Hematopoietic multipotent progenitor cell treated with erythropoietin and hydrocortisone succinate and interleukin-3 and kit ligand, for 6 days (in vitro differentiated cells): ENCODE data around the gene MYLK.
A peak's percentile ranks its signal among the peaks of the same experiment; 100 is the strongest.
"Not testable (repeated sequence)": the region's sequence is repeated elsewhere in the genome, so short reads cannot be mapped to it uniquely, and the experiment has no call there.

Source experiments
- DNase-seq: peaks from one replicate; pipeline ENCODE4 v3.0.0-alpha.2; 2015

The MYLK gene

GRCh38 chr3:123610331-123610730 is 273.8 kb downstream of the MYLK start:
- DNase-seq: peak; percentile 21

- no peak for DNase-seq
Observed at GRCh38 chr3:123609063-123609462, 275.1 kb downstream of the MYLK start.

DNA sequence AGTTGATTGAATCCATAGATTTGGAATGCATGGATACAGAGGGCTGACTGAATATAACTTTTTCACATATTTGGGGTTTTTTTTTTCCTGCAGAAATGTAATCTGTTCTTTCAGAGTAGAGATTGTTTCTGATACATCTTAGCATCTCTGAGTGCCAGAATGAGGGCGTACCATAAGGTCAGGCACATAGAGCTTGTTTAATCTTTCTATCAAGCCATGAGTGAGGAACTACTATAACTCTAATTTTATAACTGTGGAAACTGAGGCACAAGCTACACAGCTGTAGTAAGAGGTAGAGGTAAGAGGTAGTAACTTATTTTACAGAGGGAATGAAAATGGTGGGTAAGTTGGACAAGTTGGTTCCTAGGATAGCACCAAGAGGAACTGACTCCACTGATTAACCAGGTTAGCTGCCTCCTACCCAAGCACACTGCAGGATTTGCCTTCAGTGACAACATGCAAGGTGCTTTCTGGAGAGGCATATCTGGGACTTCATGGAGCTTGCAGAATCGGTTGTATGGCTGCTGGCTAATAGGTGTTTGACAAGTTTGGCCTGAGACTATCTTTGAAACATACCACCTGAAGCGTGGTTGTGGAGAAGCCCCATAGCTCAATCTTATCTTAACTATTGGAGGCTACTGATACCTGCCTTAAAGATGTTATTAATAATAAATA is 275.7 kb downstream of the MYLK start:
- DNase-seq: no peak

- no peak for DNase-seq
Observed at GRCh38 chr3:123606527-123606926, 277.6 kb downstream of the MYLK start.

DNA sequence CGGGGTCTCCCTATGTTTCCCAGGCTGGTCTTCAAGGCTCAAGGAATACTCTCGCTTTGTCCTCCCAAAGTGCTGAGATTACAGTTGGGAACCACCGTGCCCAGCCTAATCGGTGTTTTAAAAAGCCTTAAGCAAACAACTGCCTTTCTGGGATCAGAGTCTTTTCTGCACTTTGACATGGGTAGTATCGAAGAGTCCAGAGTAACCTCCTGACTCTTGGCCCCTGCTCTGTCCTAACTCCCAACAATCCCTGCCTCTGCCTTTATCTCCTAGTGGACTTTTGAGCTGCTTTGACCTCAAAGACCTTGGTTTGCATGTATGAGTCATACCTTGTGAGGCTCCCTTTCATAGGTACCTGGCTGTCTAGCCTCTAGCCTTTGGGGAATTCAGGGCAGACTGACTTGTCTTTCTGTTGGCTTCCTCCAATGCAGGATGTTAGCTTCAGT is 278.3 kb downstream of the MYLK start:
- DNase-seq: no peak

GRCh38 chr3:123603153-123603552 is 281.0 kb downstream of the MYLK start:
- not testable (repeated sequence) for DNase-seq

DNA sequence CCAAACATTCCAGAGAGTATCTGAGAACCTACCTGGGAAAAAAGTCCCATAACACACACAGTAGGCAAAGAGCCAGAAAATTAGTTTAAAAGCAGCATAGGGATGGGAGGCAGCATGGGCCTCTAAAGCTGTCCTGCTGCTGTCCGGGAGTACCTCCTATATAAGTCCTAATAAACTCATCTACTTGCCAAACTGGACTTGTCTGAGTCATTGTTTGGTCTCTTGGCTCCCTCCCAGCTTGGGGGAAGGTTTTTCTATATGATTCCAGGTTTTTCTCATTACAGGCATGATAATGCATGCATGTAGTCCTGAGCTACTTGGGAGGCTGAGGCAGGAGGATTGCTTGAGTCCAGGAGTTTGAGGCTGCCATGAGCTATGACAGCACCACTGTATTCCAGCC is 281.8 kb downstream of the MYLK start:
- DNase-seq: peak; percentile 73

GRCh38 chr3:123600863-123601262 is 283.3 kb downstream of the MYLK start:
- DNase-seq: peak; percentile 84

GRCh38 chr3:123597561-123597960 is 286.6 kb downstream of the MYLK start:
- no peak for DNase-seq

DNA sequence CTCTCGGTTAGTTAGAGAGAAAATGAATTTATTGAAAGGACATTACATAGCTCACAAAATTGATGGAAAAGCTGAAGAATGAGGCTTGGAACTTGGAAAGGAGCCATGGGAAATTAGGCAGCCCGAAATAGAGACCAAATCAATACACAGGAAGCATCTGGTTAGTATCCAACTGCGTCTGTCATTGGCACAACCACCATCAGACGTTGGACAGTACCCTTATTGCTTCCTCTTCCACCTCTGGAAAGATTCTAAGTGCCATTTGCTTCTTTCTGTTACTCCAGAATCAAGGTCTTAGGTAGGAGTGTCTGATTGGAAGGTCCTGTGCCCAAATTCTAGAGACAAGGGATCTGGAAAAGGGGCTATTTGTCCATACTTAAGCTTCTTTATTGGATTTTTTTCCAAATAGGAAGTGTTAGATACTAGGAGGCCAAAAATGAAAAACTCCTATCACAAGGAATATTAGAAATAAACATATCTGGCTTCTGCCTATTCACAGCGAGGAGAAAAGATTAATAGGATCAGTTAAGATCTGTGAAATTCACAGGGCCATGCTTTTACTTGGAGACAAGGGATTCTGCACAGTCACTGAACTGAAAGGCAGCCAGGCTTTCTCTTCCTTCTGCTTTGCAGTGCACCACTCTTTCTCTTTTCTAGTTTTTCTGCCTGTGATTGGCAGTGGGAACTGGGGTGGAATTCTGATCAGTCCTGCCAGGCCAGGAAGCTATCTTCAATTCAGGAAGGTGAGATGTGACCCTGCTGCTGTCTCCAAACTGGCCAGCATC is 288.5 kb downstream of the MYLK start:
- DNase-seq: peak; percentile 31

- no peak for DNase-seq
Observed at GRCh38 chr3:123593381-123593780, 290.8 kb downstream of the MYLK start.

- no peak for DNase-seq
Observed at GRCh38 chr3:123590685-123591450, 293.3 kb downstream of the MYLK start.

- peak; percentile 20 for DNase-seq
Observed at GRCh38 chr3:123587401-123587800, 296.7 kb downstream of the MYLK start.

DNA sequence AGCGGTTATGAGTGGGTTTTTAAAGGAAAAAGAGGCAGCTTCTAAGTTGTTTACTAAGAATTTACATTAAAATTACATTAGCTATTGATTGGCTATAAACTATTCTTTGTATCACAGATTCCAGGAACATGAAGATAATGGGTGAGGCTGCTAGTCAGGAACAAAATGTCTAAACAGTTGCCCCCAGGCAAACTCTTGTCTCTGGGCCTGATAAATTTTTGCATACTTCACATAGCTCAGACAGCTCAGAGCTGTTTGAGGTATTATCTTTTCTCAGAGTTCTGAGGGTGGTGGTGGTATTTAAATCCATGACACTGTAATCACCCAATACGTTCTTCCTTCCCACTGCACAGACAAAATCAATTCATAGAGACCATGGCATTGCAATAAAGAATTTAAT is 297.2 kb downstream of the MYLK start:
- peak; percentile 53 for DNase-seq

DNA sequence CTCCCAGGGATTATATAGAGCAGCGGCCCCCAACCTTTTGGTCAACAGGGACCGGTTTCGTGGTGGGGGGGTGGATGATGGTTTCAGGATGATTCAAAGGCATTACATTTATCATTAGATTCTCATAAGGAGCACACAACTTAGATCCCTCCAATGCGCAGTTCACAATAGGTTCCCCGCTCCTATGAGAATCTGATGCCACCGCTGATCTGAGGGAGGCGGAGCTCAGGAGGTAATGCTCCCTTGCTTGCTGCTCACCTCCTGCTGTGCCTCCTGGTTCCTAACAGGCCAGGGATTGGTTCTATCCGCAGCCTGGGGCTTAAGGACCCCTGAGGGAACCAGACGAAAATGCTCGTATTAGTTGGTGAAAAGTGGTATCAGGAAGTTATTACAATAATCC is 298.0 kb downstream of the MYLK start:
- DNase-seq: peak; percentile 87

- peak; percentile 99 for DNase-seq
Observed at GRCh38 chr3:123584988-123585937, 298.9 kb downstream of the MYLK start, which contains the start of gene HACD2. HACD2 (minus strand) TSS chr3:123585053; CDS start chr3:123585027, 26 bp downstream.

GRCh38 chr3:123584284-123584987 is 299.7 kb downstream of the MYLK start:
- no peak for DNase-seq

DNA sequence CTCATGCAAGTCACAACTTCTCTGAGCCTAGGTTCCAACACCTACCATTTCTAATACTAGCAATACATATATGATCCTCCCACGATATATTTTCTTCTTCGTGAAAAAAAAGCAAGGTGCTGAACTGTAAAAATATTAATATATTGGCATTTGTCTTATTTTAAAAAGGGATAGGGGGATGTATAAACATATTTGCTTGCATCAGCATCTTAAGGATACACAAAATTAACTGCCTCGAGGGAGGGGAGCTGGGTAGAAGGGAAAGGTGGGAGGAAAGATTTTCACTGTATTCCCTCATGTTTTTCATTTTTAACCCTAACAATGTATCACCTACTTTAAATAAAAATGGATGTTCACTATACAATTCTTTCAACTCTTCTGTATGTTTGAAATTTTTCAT is 300.6 kb downstream of the MYLK start:
- no peak for DNase-seq

DNA sequence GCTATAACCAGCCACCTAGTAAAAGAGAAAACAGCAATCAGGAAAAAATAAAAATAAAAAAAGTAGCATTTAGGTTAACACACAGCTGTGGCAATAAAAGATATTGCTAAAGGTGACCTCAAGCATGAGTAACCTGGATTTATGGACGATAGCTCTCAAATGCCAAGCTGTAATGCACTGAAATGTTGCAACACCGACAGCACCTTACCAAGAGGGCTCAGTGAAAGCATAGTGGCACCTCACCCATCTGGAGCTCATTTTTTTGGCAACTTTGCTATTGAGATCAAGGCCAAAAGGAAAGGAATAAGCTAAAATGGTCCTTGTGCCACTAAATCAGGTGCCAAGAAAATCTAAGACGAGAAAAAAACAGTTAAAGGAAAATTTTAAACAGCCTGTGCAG is 301.8 kb downstream of the MYLK start:
- no peak for DNase-seq

GRCh38 chr3:123576122-123576521 is 308.0 kb downstream of the MYLK start:
- no peak for DNase-seq

DNA sequence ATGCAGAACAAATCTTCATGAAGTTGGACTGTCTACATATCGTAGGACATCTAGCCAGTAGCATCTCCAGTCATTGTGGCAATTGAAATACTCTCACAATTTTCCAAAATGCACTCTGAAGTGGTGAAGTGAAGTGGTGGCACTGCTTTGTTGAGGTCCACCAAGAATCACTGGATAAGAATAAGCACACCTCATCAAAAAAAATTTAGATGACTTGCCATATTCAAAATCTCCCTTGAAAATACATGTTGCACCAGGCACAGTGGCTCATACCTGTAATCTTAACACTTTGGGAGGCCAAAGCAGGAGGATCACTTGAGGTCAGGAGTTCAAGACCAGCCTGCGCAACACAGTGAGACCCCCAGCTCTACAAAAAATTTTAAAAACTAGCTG is 312.2 kb downstream of the MYLK start:
- DNase-seq: no peak
